Thyroid gland (tissue), 4 donors: ENCODE data around the gene ARHGEF3. TPM values are rescaled to one million over a fixed set of nuclear protein-coding genes. Genes with fewer than 3 reads are reported as not detected.
A peak's percentile ranks its signal among the peaks of the same experiment; 100 is the strongest.
"Not testable (repeated sequence)": the region's sequence is repeated elsewhere in the genome, so short reads cannot be mapped to it uniquely, and the experiment has no call there.

Source experiments
- DNase-seq, 2 donors: peaks; one replicate each; pipeline ENCODE4 v3.0.0-alpha.2; 2019
- H3K27ac ChIP-seq, 3 donors: fragments of 200-600 bp; sonication (generic); 1 replicate in 2 of 3; 2 replicates in 1 of 3; pipeline ENCODE4 v1.5.1; 2016 to 2019; ENCODE audit warnings: mild to moderate bottlenecking in 1 of 3, moderate library complexity in 1 of 3
- H3K27me3 ChIP-seq: fragments of 200-600 bp; sonication (generic); one replicate; pipeline ENCODE4 v1.5.1; 2019
- H3K36me3 ChIP-seq, 2 donors: fragments of 200-600 bp; sonication (generic); one replicate each; pipeline ENCODE4 v1.5.1; 2016 to 2019
- H3K4me1 ChIP-seq, 2 donors: fragments of 200-600 bp; sonication (generic); one replicate each; pipeline ENCODE4 v1.5.1; 2017 to 2019
- H3K4me3 ChIP-seq, 3 donors: fragments of 200-600 bp; sonication (generic); replicated peaks in 1 of 3; 1 replicate in 2 of 3; 2 replicates in 1 of 3; pipeline ENCODE4 v1.5.1; 2016; ENCODE audit warnings: mild to moderate bottlenecking in 1 of 3
- H3K9me3 ChIP-seq: fragments of 200-600 bp; sonication (generic); one replicate; pipeline ENCODE4 v1.5.1; 2017
- POLR2A ChIP-seq, 2 donors: fragments of 450-650 bp; IDR thresholded peaks; one replicate each; pipeline ENCODE4 v1.6.1; 2017; ENCODE audit warnings: antibody characterized with exemption in 2 of 2, mild to moderate bottlenecking in 2 of 2, moderate library complexity in 1 of 2
- WGBS, 2 donors: methylation state at CpG; one replicate each; pipeline ENCODE4 v1.1.5; 2017; 5-methylcytosine and 5-hydroxymethylcytosine counted together
- intact Hi-C: fragments of 100-400 bp; cut with DNase I; formaldehyde crosslinking; loops from one replicate; pipeline ENCODE4 v1.15.1; 2023
- total RNA-seq, 4 donors: library from RNA; depleted of rRNA; stranded (reverse); fragments of >200 nt; gene quantifications; one replicate each; pipeline ENCODE4 v1.2.3, GENCODE V29; 2016
- TF ChIP-seq, protein P1 (sequence below), 6 experiments: fragments of 200-600 bp in 3 of 6; fragments of 450-650 bp in 3 of 6; sonication (generic) in 3 of 6; IDR thresholded peaks; one replicate each; pipeline ENCODE4 v1.5.1; 2016 to 2019; ENCODE audit warnings: antibody characterized with exemption in 6 of 6, mild to moderate bottlenecking in 2 of 6, inconsistent platforms in 1 of 6, moderate library complexity in 1 of 6

ARHGEF3 gene
- total RNA-seq, 4 donors from 2014 or later = 15.7 to 20.8 (median 18.8) TPM

DNA sequence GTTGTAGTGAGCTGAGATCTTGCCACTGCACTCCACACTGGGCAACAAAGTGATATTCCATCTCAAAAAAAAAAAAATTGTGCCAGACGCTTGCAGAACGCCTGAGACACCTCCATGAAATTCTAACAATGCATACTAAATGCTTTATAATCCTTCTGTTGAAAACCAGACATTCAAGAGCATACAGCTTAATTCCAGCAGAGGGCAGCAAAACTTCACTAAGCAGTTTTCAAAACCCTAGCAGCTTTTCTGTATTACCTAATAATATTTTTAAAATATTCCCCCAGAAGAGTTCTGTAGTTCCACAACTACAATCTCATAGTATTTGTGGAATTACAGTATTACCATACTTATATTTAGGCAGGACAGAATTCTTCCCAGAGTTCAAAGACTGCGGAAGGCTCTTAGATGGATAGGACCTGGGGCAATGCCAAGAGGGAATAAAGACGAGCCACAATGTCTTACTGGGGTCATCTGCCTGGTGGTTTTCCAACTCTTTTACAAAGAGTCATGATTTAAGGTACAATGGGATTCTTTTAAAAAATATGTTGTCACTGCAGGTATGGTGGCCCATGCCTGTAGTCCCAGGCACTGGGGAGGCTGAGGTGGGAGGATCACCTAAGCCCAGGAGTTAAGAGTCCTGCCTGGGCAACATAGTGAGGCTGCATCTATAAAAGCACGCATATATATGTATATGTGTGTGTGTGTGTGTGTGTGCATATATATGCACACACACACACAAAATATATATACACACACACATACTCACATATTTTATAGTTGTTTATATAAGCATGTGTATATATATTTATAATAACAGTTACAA is 99.0 kb downstream of the ARHGEF3 start:
- no peak for TF ChIP-seq POLR2A (IDR thresholded peaks at IDR 0.05)
- TF ChIP-seq, protein P1, sequence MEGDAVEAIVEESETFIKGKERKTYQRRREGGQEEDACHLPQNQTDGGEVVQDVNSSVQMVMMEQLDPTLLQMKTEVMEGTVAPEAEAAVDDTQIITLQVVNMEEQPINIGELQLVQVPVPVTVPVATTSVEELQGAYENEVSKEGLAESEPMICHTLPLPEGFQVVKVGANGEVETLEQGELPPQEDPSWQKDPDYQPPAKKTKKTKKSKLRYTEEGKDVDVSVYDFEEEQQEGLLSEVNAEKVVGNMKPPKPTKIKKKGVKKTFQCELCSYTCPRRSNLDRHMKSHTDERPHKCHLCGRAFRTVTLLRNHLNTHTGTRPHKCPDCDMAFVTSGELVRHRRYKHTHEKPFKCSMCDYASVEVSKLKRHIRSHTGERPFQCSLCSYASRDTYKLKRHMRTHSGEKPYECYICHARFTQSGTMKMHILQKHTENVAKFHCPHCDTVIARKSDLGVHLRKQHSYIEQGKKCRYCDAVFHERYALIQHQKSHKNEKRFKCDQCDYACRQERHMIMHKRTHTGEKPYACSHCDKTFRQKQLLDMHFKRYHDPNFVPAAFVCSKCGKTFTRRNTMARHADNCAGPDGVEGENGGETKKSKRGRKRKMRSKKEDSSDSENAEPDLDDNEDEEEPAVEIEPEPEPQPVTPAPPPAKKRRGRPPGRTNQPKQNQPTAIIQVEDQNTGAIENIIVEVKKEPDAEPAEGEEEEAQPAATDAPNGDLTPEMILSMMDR (IDR thresholded peaks at IDR 0.05) = peak; percentile 57 to 93 (median 78)
- peak; percentile 21 to 42 for DNase-seq
- Histone ChIP-seq H3K36me3 (no peaks in the 10 kb centered on the region), H3K4me1 (no peaks in the 10 kb centered on the region), H3K4me3 (no peak overlapping the region), H3K27ac (no peak overlapping the region), H3K9me3 (no peaks in the 10 kb centered on the region), H3K27me3 (no peaks in the 10 kb centered on the region)
- intact Hi-C loops = loop anchor here (2.0 kb wide), 2 partner anchors 96 to 288 kb away; no protein-coding TSS in a partner anchor
- WGBS, 2 donors = 28 to 32% methylated on average over 5 of the region's 5 CpGs

DNA sequence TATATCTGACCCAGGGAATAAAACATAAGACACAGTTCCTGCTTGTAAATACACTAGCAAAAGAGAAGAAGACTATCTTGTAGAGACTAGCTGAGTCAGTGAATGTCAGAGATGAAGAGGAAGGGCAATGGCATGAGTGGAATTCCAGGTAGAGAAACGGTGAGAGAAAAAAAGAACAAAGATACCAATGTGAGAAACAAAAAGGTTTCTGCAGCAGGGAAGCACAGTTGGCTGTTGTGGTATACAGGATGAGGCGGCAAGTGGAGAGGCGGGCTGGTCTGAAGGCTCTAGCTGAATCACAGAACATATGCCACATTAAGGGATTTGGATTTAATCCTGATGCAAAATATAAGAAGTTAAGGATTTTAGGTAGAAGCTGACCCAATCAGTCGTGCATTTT is 101.6 kb downstream of the ARHGEF3 start:
- H3K9me3 ChIP-seq = no peaks in the 10 kb centered on the region
- TF ChIP-seq, protein P1 (IDR thresholded peaks at IDR 0.05) = no peak
- no peak for TF ChIP-seq POLR2A (IDR thresholded peaks at IDR 0.05)
- no peaks in the 10 kb centered on the region for H3K27me3 ChIP-seq
- WGBS, 2 donors = 69 to 71% methylated on average over 4 of the region's 4 CpGs
- no peaks in the 10 kb centered on the region for H3K36me3 ChIP-seq
- H3K4me3 ChIP-seq = no peak overlapping the region
- no peak overlapping the region for H3K27ac ChIP-seq
- intact Hi-C loops = no loop called here
- no peak for DNase-seq
- no peaks in the 10 kb centered on the region for H3K4me1 ChIP-seq

DNA sequence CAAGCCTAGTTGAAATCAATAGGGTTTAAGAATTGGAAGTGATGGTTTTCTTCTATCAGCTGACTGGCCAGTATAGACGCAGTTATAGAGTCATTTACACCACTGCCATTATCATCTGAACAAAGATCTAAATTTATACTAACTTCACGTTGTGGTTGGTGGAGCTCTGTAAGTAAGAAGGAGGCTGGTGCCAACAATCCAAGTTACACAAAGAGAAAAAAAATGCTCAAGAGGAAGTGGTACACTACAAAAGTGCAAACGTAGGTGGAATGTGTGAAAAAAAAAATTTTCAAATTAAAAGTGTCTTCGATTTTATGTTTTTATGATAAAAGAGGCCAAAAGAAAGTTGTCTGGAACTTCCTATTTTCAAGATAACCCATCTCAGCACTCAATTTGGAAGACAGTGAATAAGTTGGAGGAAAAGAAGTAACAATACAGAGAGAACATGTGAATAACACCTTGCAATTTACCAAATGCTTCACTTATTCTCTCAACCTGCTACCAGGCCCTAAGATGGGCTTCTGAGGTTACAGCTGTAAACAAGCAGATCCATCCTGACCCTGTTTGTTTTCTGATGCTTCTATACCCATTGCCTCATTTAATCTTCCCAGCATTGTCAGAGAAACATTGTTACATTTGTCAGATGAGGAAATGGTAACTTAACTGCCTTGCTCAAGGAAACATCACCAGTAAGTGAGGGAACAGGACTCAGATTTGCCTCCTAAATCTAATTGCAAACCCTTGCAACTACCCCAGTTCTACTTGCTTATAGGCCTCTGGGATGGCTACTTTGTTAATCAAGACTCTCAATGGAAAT is 106.7 kb downstream of the ARHGEF3 start:
- no peak for DNase-seq
- Histone ChIP-seq H3K4me3 (no peak overlapping the region), H3K27ac (no peak overlapping the region), H3K36me3 (no peaks in the 10 kb centered on the region), H3K27me3 (no peaks in the 10 kb centered on the region), H3K4me1 (no peaks in the 10 kb centered on the region), H3K9me3 (no peaks in the 10 kb centered on the region)
- intact Hi-C loops = no loop called here
- 63 to 68% methylated on average over 4 of the region's 4 CpGs for WGBS, 2 donors
- no peak for TF ChIP-seq POLR2A (IDR thresholded peaks at IDR 0.05)
- TF ChIP-seq, protein P1 (IDR thresholded peaks at IDR 0.05) = no peak

DNA sequence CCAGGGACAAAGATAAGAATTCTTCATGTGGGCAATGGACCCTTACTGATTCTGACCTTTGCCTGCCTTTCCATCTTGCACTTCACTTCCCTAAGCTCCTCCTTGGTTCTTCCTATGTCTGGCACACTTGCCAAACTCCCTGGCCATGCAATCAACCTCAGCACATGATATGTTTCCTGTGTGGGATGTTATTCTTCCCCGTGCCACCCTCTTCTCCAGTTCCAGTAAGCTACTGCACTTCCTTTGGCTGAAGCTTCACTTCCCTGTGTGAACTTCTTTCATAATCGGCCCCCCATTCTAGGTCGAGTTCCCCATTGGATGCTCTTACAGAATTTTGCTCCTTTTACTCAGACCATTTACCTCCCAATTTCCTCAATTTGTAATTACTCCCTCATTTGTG is 108.0 kb downstream of the ARHGEF3 start:
- intact Hi-C loops = no loop called here
- Histone ChIP-seq H3K36me3 (no peaks in the 10 kb centered on the region), H3K9me3 (no peaks in the 10 kb centered on the region), H3K27me3 (no peaks in the 10 kb centered on the region), H3K4me1 (no peaks in the 10 kb centered on the region), H3K27ac (no peak overlapping the region), H3K4me3 (no peak overlapping the region)
- TF ChIP-seq, protein P1 (IDR thresholded peaks at IDR 0.05) = no peak
- TF ChIP-seq POLR2A (IDR thresholded peaks at IDR 0.05) = no peak
- WGBS, 2 donors = 67 to 77% methylated on average over 3 of the region's 3 CpGs
- no peak for DNase-seq

DNA sequence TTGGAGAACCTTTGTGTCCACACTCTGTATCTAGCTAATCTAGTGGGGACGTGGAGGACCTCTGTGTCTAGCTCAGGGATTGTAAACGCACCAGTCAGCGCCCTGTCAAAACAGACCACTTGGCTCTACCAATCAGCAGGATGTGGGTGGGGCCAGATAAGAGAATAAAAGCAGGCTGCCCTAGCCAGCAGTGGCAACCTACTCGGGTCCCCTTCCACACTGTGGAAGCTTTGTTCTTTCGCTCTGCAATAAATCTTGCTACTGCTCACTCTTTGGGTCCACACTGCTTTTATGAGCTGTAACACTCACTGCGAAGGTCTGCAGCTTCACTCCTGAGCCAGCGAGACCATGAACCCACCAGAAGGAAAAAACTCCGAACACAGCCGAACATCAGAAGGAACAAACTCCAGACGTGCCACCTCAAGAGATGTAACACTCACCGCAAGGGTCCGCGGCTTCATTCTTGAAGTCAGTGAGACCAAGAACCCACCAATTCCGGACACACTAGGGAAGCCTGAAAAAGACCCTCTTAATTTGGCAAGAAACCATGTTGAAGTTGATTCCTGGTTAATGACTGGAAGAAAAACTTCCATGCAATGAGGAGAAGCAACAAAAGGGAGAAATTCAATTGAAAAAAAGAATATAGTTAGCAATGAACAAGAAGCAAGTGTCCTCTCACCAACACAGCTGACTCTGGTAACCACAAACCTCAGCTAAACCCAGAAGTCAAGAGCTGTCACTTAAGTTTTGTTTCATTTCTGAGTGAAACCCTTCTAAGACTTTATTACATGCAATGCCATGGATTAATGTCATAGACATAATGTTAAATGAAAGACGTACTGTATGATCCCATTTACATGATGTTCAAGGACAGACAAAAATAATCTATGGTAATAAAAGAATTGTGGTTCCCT is 109.0 kb downstream of the ARHGEF3 start:
- H3K27ac ChIP-seq, H3K4me3 ChIP-seq, intact Hi-C loops, H3K4me1 ChIP-seq, H3K36me3 ChIP-seq, H3K9me3 ChIP-seq, DNase-seq, H3K27me3 ChIP-seq: not testable (repeated sequence)
- WGBS, 2 donors = 78 to 81% methylated on average over 15 of the region's 15 CpGs

DNA sequence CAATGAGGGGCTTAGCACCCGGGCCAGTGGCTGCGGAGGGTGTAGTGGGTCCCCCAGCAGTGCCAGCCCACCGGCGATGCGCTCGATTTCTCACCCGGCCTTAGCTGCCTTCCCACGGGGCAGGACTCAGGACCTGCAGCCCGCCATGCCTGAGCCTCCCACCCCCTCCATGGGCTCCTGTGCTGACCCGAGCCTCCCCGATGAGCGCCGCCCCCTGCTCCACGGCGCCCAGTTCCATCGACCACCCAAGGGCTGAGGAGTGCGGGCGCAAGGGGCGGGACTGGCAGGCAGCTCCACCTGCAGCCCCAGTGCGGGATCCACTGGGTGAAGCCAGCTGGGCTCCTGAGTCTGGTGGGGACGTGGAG is 109.8 kb downstream of the ARHGEF3 start:
- 90 to 97% methylated on average over 4 to 20 of the region's 21 CpGs for WGBS, 2 donors
- intact Hi-C loops, H3K4me1 ChIP-seq, H3K27ac ChIP-seq, H3K4me3 ChIP-seq, DNase-seq, H3K36me3 ChIP-seq, H3K9me3 ChIP-seq, H3K27me3 ChIP-seq: not testable (repeated sequence)
